ENCODE measurements around the gene PFKFB1.
"Not testable (repeated sequence)": the region's sequence is repeated elsewhere in the genome, so short reads cannot be mapped to it uniquely, and the experiment has no call there.

Gene PFKFB1

GRCh38 chrX:54991706-54992105 is 2.3 kb downstream of the PFKFB1 start:
- DNase-seq, result no peak
- Histone ChIP-seq H3K4me3 (ENCODE audit: low read depth, low read length) (no peak overlapping the region), H3K27ac (no peak overlapping the region), H3K36me3 (replicated peaks) (no peaks in the 10 kb centered on the region), H3K27me3 (replicated peaks) (no peaks in the 10 kb centered on the region)
- in situ Hi-C loops (cut with HindIII; ENCODE audit: low pct_ligation_motif_present, low sequenced_read_pairs), result no loop called here
- no peak for TF ChIP-seq CTCF (IDR thresholded peaks at IDR 0.05; ENCODE audit: low read depth, low read length, missing control alignments)

- H3K27me3 ChIP-seq (replicated peaks); H3K36me3 ChIP-seq (replicated peaks); in situ Hi-C loops (cut with HindIII; ENCODE audit: low pct_ligation_motif_present, low sequenced_read_pairs); H3K27ac ChIP-seq; DNase-seq; H3K4me3 ChIP-seq (ENCODE audit: low read depth, low read length): not testable (repeated sequence)
Measured at GRCh38 chrX:54983306-54983705, 10.7 kb downstream of the PFKFB1 start.

GRCh38 chrX:54980334-54980733 is 13.7 kb downstream of the PFKFB1 start:
- no peak for DNase-seq
- H3K36me3 ChIP-seq (replicated peaks), result no peaks in the 10 kb centered on the region
- H3K27ac ChIP-seq, result no peak overlapping the region
- H3K27me3 ChIP-seq (replicated peaks), result no peaks in the 10 kb centered on the region
- no peak overlapping the region for H3K4me3 ChIP-seq (ENCODE audit: low read depth, low read length)
- no peak for TF ChIP-seq CTCF (IDR thresholded peaks at IDR 0.05; ENCODE audit: low read depth, low read length, missing control alignments)
- in situ Hi-C loops (cut with HindIII; ENCODE audit: low pct_ligation_motif_present, low sequenced_read_pairs), result no loop called here

GRCh38 chrX:54979432-54979831 is 14.6 kb downstream of the PFKFB1 start:
- TF ChIP-seq CTCF (IDR thresholded peaks at IDR 0.05; ENCODE audit: low read depth, low read length, missing control alignments), result no peak
- no peak overlapping the region for H3K4me3 ChIP-seq (ENCODE audit: low read depth, low read length)
- in situ Hi-C loops (cut with HindIII; ENCODE audit: low pct_ligation_motif_present, low sequenced_read_pairs), result no loop called here
- no peaks in the 10 kb centered on the region for H3K36me3 ChIP-seq (replicated peaks)
- no peak for DNase-seq
- no peaks in the 10 kb centered on the region for H3K27me3 ChIP-seq (replicated peaks)
- H3K27ac ChIP-seq, result no peak overlapping the region

GRCh38 chrX:54978448-54978847 is 15.5 kb downstream of the PFKFB1 start:
- DNase-seq, result no peak
- H3K36me3 ChIP-seq (replicated peaks), result no peaks in the 10 kb centered on the region
- TF ChIP-seq CTCF (IDR thresholded peaks at IDR 0.05; ENCODE audit: low read depth, low read length, missing control alignments), result no peak

GRCh38 chrX:54977387-54977786 is 16.6 kb downstream of the PFKFB1 start:
- TF ChIP-seq CTCF (IDR thresholded peaks at IDR 0.05; ENCODE audit: low read depth, low read length, missing control alignments), result no peak
- no peaks in the 10 kb centered on the region for H3K36me3 ChIP-seq (replicated peaks)
- H3K27ac ChIP-seq, result no peak overlapping the region
- no peak overlapping the region for H3K4me3 ChIP-seq (ENCODE audit: low read depth, low read length)
- in situ Hi-C loops (cut with HindIII; ENCODE audit: low pct_ligation_motif_present, low sequenced_read_pairs), result no loop called here
- no peak for DNase-seq
- no peaks in the 10 kb centered on the region for H3K27me3 ChIP-seq (replicated peaks)

More at GRCh38 chrX:54978448-54978847, 15.5 kb downstream of the PFKFB1 start:
- in situ Hi-C loops (cut with HindIII; ENCODE audit: low pct_ligation_motif_present, low sequenced_read_pairs), result no loop called here
- no peak overlapping the region for H3K4me3 ChIP-seq (ENCODE audit: low read depth, low read length)
- no peak overlapping the region for H3K27ac ChIP-seq
- H3K27me3 ChIP-seq (replicated peaks), result no peaks in the 10 kb centered on the region

Measured in brain microvascular endothelial cell (primary cell).